GM23248 (cell line): ENCODE data around the gene MPP7.

ENCODE experiments used
- EZH2 ChIP-seq: fragments of 200-600 bp; sonication (generic); IDR thresholded peaks from 2 replicates; pipeline ENCODE4 v1.6.1; 2018; ENCODE audit warnings: antibody characterized with exemption, mild to moderate bottlenecking; ENCODE audit not compliant: insufficient read depth, poor library complexity, severe bottlenecking
- EZH2phosphoT487 ChIP-seq: fragments of 200-600 bp; sonication (generic); IDR thresholded peaks from 2 replicates; pipeline ENCODE4 v1.6.1; 2018; ENCODE audit warnings: antibody characterized with exemption, moderate library complexity, mild to moderate bottlenecking, low read depth; ENCODE audit not compliant: insufficient read depth

GRCh38 chr10:28276384-28276783 lies 26.5 kb downstream of the MPP7 start:
- no peak for TF ChIP-seq EZH2
- no peak for TF ChIP-seq EZH2phosphoT487
